A673 (cell line): ENCODE results near the gene CPEB1. TPM values are rescaled to one million over a fixed set of nuclear protein-coding genes. Genes with fewer than 3 reads are reported as not detected.

Experiments
- BruUV-seq: library from RNA; stranded (reverse); fragments of 400-500 nt; replicated peaks from 2 replicates; lab custom pipeline; 2021; lab: Mats Ljungman, UMichigan
- CTCF ChIA-PET: fragments of 300-600 bp; sonication (Branson Sonifier 250); formaldehyde crosslinking; loops from one replicate; lab custom pipeline; 2022; ENCODE audit warnings: antibody characterized with exemption; lab: Charles Lee
- POLR2A ChIA-PET: fragments of 300-600 bp; sonication (Branson Sonifier 250); formaldehyde crosslinking; loops from one replicate; lab custom pipeline; 2022; ENCODE audit warnings: antibody characterized with exemption; ENCODE audit not compliant: low non-redundant PET; lab: Charles Lee
- DNase-seq: peaks from one replicate; pipeline ENCODE4 v3.0.0-alpha.2; 2015; ENCODE audit warnings: low spot score
- H3K27ac ChIP-seq: fragments of 200-600 bp; sonication (generic); 2 replicates; pipeline ENCODE4 v1.5.1; 2016; ENCODE audit warnings: mixed run types, low read depth, mild to moderate bottlenecking, mixed read lengths, antibody characterized with exemption, low read length; ENCODE audit not compliant: poor library complexity, severe bottlenecking
- H3K27me3 ChIP-seq: fragments of 200-600 bp; sonication (generic); replicated peaks from 2 replicates; pipeline ENCODE4 v1.6.1; 2017; ENCODE audit warnings: mixed run types, low read depth, mild to moderate bottlenecking, mixed read lengths, antibody characterized with exemption, low read length; ENCODE audit not compliant: insufficient read depth, poor library complexity
- H3K36me3 ChIP-seq: fragments of 200-600 bp; sonication (generic); 2 replicates; pipeline ENCODE4 v1.6.1; 2016; ENCODE audit warnings: mixed run types, mild to moderate bottlenecking, mixed read lengths, antibody characterized with exemption, low read length; ENCODE audit not compliant: insufficient read depth, poor library complexity, severe bottlenecking
- H3K4me1 ChIP-seq: fragments of 200-600 bp; sonication (generic); 2 replicates; pipeline ENCODE4 v1.6.1; 2017; ENCODE audit warnings: mixed run types, mild to moderate bottlenecking, mixed read lengths, antibody characterized with exemption, low read length; ENCODE audit not compliant: insufficient read depth, poor library complexity, severe bottlenecking
- H3K4me3 ChIP-seq: fragments of 200-600 bp; sonication (generic); 2 replicates; pipeline ENCODE4 v1.5.1; 2016; ENCODE audit warnings: low read depth, mixed run types, mild to moderate bottlenecking, mixed read lengths, low read length; ENCODE audit not compliant: poor library complexity, severe bottlenecking
- H3K9me3 ChIP-seq: fragments of 200-600 bp; sonication (generic); 2 replicates; pipeline ENCODE4 v1.6.1; 2016; ENCODE audit warnings: mixed run types, low read depth, mild to moderate bottlenecking, mixed read lengths, antibody characterized with exemption, low read length; ENCODE audit not compliant: poor library complexity, severe bottlenecking
- EZH2 ChIP-seq: fragments of 200-600 bp; sonication (generic); IDR thresholded peaks from 2 replicates; pipeline ENCODE4 v1.6.1; 2017; ENCODE audit warnings: borderline replicate concordance, low read depth, mild to moderate bottlenecking, mixed read lengths, antibody characterized with exemption, low read length; ENCODE audit not compliant: poor library complexity, severe bottlenecking
- intact Hi-C: fragments of 100-400 bp; cut with micrococcal nuclease; formaldehyde crosslinking; loops from one replicate; pipeline ENCODE4 v1.10.0; 2022; ENCODE audit not compliant: unreplicated experiment
- total RNA-seq: library from RNA; stranded (reverse); gene quantifications from 2 replicates; pipeline ENCODE4 v1.2.3, GENCODE V29; 2021
- TF ChIP-seq, protein P1 (sequence below): fragments of 300-800, 200-600 bp; sonication (generic); conservative IDR thresholded peaks from 2 replicates; pipeline ENCODE4 v1.5.1; 2017; ENCODE audit warnings: low read depth, mild to moderate bottlenecking, antibody characterized with exemption, low read length, moderate library complexity, mixed read lengths

Gene CPEB1
- total RNA-seq, 1 experiment from 2014 or later: not detected

DNA sequence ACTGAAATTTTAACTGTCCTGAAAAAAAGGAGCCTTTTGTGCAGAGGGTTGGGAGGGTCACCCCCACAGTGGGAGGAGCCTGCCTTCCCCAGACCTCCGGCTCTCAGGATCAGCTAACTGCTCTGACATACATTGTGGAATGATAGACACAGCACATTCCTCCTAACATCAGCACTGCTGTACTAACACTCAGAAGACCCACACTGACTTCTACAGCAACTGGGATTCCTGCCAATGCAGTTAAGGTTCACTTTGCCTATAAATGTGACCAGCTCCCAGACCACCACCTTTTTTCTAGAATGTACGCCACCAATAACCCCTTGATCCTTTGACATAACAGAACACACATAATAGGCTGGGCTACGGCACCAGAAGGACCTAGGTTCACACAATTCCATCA lies 3.2 kb downstream of the CPEB1 start:
- no peak overlapping the region for H3K27ac ChIP-seq
- H3K27me3 ChIP-seq: peaks cover 98% of the 10 kb centered on the region
- H3K36me3 ChIP-seq: no peaks in the 10 kb centered on the region
- intact Hi-C loops: no loop called here
- no peak overlapping the region for H3K4me3 ChIP-seq
- no peaks in the 10 kb centered on the region for H3K9me3 ChIP-seq
- ChIA-PET CTCF (no interaction called here), POLR2A (no interaction called here)
- TF ChIP-seq, protein P1, sequence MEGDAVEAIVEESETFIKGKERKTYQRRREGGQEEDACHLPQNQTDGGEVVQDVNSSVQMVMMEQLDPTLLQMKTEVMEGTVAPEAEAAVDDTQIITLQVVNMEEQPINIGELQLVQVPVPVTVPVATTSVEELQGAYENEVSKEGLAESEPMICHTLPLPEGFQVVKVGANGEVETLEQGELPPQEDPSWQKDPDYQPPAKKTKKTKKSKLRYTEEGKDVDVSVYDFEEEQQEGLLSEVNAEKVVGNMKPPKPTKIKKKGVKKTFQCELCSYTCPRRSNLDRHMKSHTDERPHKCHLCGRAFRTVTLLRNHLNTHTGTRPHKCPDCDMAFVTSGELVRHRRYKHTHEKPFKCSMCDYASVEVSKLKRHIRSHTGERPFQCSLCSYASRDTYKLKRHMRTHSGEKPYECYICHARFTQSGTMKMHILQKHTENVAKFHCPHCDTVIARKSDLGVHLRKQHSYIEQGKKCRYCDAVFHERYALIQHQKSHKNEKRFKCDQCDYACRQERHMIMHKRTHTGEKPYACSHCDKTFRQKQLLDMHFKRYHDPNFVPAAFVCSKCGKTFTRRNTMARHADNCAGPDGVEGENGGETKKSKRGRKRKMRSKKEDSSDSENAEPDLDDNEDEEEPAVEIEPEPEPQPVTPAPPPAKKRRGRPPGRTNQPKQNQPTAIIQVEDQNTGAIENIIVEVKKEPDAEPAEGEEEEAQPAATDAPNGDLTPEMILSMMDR: no peak
- no peak for TF ChIP-seq EZH2
- DNase-seq: no peak
- no TSS peak for BruUV-seq
- peaks cover 6% of the 10 kb centered on the region for H3K4me1 ChIP-seq

DNA sequence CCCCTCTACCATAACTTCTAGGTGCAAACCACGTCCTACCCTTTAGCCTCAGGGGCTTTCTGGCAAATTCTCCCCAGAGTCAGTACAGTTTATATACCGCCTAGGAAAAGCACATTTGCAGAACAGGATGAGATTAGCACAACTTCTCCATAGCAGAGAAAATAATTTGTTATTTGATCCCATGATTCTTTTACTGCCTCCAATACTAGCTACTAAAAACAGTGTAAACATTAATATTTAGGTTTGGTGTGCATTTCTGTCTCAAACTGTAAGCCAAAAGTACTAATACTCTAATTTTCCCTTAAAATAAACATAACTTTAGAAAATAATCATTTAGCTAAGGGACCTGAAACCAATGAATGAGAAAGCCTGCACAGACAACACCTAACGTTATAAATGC lies 4.5 kb downstream of the CPEB1 start:
- Histone ChIP-seq H3K27ac (no peak overlapping the region), H3K4me1 (peaks cover 6% of the 10 kb centered on the region), H3K9me3 (no peaks in the 10 kb centered on the region), H3K36me3 (no peaks in the 10 kb centered on the region), H3K4me3 (no peak overlapping the region), H3K27me3 (peaks cover 98% of the 10 kb centered on the region)
- DNase-seq: no peak
- TF ChIP-seq, protein P1: no peak
- no peak for TF ChIP-seq EZH2
- ChIA-PET CTCF (no interaction called here), POLR2A (interaction anchor here (0.5 kb wide), 1 partner anchor 33 kb away, joined by 3 read pairs; no protein-coding TSS in a partner anchor)
- intact Hi-C loops: no loop called here
- BruUV-seq: no TSS peak

- Histone ChIP-seq H3K36me3 (no peaks in the 10 kb centered on the region), H3K27me3 (peaks cover 98% of the 10 kb centered on the region), H3K4me3 (no peak overlapping the region), H3K27ac (no peak overlapping the region), H3K9me3 (no peaks in the 10 kb centered on the region), H3K4me1 (no peaks in the 10 kb centered on the region)
- BruUV-seq: no TSS peak
- ChIA-PET POLR2A (no interaction called here), CTCF (no interaction called here)
- intact Hi-C loops: no loop called here
- TF ChIP-seq EZH2: no peak
- TF ChIP-seq, protein P1: no peak
- DNase-seq: no peak
Observed at GRCh38 chr15:82641129-82641798, 5.9 kb downstream of the CPEB1 start.
